HepG2 (cell line): ENCODE data around the gene CIITA. TPM values are rescaled to one million over a fixed set of nuclear protein-coding genes. Genes with fewer than 3 reads are reported as not detected.
A peak's percentile ranks its signal among the peaks of the same experiment; 100 is the strongest.

Experiments used
- ATF7 ChIP-seq, 2 experiments: fragments of 450-650 bp in 1 of 2; sonication (generic) in 1 of 2; formaldehyde crosslinking in 1 of 2; IDR thresholded peaks; 2 replicates each; pipeline versions ENCODE4 v1.4.0 to v1.6.1; 2016 to 2020; ENCODE audit warnings: antibody characterized with exemption in 1 of 2, mild to moderate bottlenecking in 1 of 2, missing genetic modification reagents in 1 of 2
- JDP2 ChIP-seq: sonication (generic); formaldehyde crosslinking; IDR thresholded peaks from 2 replicates; pipeline ENCODE4 v1.8.1; 2022; ENCODE audit warnings: missing genetic modification reagents, borderline replicate concordance
- MATR3 ChIP-seq: sonication (generic); formaldehyde crosslinking; IDR thresholded peaks from 2 replicates; pipeline ENCODE4 v1.4.0; 2020; ENCODE audit warnings: missing genetic modification reagents
- REXO4 ChIP-seq: sonication (generic); formaldehyde crosslinking; IDR thresholded peaks from 2 replicates; pipeline ENCODE4 v1.8.0; 2022; ENCODE audit warnings: missing genetic modification reagents, mild to moderate bottlenecking, borderline replicate concordance
- SALL2 ChIP-seq: sonication (generic); formaldehyde crosslinking; IDR thresholded peaks from 2 replicates; pipeline ENCODE4 v1.8.1; 2023; ENCODE audit warnings: mild to moderate bottlenecking, missing genetic modification reagents, inconsistent platforms
- SIX1 ChIP-seq: sonication (generic); formaldehyde crosslinking; IDR thresholded peaks from 2 replicates; pipeline ENCODE4 v1.4.0; 2020; ENCODE audit warnings: missing genetic modification reagents, borderline replicate concordance
- ZNF556 ChIP-seq: sonication (generic); formaldehyde crosslinking; IDR thresholded peaks from 2 replicates; pipeline ENCODE4 v1.4.0; 2020; ENCODE audit warnings: mild to moderate bottlenecking, missing genetic modification reagents, borderline replicate concordance
- ZNF605 ChIP-seq: sonication (generic); formaldehyde crosslinking; IDR thresholded peaks from 2 replicates; pipeline ENCODE4 v1.8.0; 2022; ENCODE audit warnings: mild to moderate bottlenecking, missing genetic modification reagents
- ZNF674 ChIP-seq: sonication (generic); formaldehyde crosslinking; IDR thresholded peaks from 2 replicates; pipeline ENCODE4 v1.5.0; 2020; ENCODE audit warnings: low read depth, mild to moderate bottlenecking, missing genetic modification reagents
- ZNF816 ChIP-seq: sonication (generic); formaldehyde crosslinking; IDR thresholded peaks from 2 replicates; pipeline ENCODE4 v1.8.0; 2022; ENCODE audit warnings: missing genetic modification reagents, mild to moderate bottlenecking, borderline replicate concordance
- ZSCAN12 ChIP-seq: sonication (generic); formaldehyde crosslinking; IDR thresholded peaks from 2 replicates; pipeline ENCODE4 v1.9.0; 2021; ENCODE audit warnings: mild to moderate bottlenecking, missing genetic modification reagents
- ZSCAN5A ChIP-seq: sonication (generic); formaldehyde crosslinking; IDR thresholded peaks from 2 replicates; pipeline ENCODE4 v1.8.0; 2022; ENCODE audit warnings: mild to moderate bottlenecking, missing genetic modification reagents, borderline replicate concordance
- polyA plus RNA-seq, 8 experiments: library from polyadenylated mRNA; depleted of rRNA in 3 of 8; stranded (reverse) in 7 of 8; unstranded in 1 of 8; fragments of >200 nt; fragmentation: Illumina TruSeq in 4 of 8; extraction: Trizol in 4 of 8; gene quantifications; 2 replicates each; pipeline versions ENCODE4 v1.2.1 to v1.2.3, GENCODE V29; 2011 to 2016; ENCODE audit warnings: low read depth in 4 of 8, missing spikeins in 1 of 8, mixed read lengths in 1 of 8; ENCODE audit not compliant: insufficient read depth in 1 of 8
- total RNA-seq, 5 experiments: library from RNA; depleted of rRNA; stranded (reverse); fragments of >200 nt; fragmentation: Illumina TruSeq; extraction: Trizol; gene quantifications; 2 replicates each; pipeline ENCODE4 v1.2.3, GENCODE V29; 2016; ENCODE audit warnings: low read depth in 1 of 5
- TF ChIP-seq, protein P1 (sequence below): sonication (generic); formaldehyde crosslinking; IDR thresholded peaks from 2 replicates; pipeline ENCODE4 v1.5.1; 2020; ENCODE audit warnings: missing genetic modification reagents, mild to moderate bottlenecking, borderline replicate concordance
- TF ChIP-seq, protein P2 (sequence below): IDR thresholded peaks from 2 replicates; pipeline ENCODE4 v1.6.1; 2016; ENCODE audit warnings: missing biosample characterization, missing genetic modification reagents, low read depth
- TF ChIP-seq, protein P3 (sequence below): sonication (generic); formaldehyde crosslinking; IDR thresholded peaks from 2 replicates; pipeline ENCODE4 v1.5.1; 2020; ENCODE audit warnings: mild to moderate bottlenecking, missing genetic modification reagents, borderline replicate concordance

CIITA gene
- total and polyA plus RNA-seq, 2 of the 13 experiments (the other 11 are each of a cell fraction or from before 2014, with no cell fraction given): 0.08 to 0.09 TPM

- TF ChIP-seq, protein P1, sequence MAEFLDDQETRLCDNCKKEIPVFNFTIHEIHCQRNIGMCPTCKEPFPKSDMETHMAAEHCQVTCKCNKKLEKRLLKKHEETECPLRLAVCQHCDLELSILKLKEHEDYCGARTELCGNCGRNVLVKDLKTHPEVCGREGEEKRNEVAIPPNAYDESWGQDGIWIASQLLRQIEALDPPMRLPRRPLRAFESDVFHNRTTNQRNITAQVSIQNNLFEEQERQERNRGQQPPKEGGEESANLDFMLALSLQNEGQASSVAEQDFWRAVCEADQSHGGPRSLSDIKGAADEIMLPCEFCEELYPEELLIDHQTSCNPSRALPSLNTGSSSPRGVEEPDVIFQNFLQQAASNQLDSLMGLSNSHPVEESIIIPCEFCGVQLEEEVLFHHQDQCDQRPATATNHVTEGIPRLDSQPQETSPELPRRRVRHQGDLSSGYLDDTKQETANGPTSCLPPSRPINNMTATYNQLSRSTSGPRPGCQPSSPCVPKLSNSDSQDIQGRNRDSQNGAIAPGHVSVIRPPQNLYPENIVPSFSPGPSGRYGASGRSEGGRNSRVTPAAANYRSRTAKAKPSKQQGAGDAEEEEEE (CRISPR knock-in tag): peak; percentile 99; the same call in 1 of the 2 replicates
- no peak for TF ChIP-seq ZSCAN12 (CRISPR knock-in tag)
- no peak for TF ChIP-seq ZNF816 (CRISPR knock-in tag)
- no peak for TF ChIP-seq REXO4 (CRISPR knock-in tag)
- TF ChIP-seq MATR3 (CRISPR knock-in tag): no peak
- peak; percentile 45; the same call in 1 of the 2 replicates for TF ChIP-seq ZSCAN5A
- TF ChIP-seq SALL2: peak; percentile 97
- TF ChIP-seq JDP2 (CRISPR knock-in tag): no peak
- TF ChIP-seq, protein P2, sequence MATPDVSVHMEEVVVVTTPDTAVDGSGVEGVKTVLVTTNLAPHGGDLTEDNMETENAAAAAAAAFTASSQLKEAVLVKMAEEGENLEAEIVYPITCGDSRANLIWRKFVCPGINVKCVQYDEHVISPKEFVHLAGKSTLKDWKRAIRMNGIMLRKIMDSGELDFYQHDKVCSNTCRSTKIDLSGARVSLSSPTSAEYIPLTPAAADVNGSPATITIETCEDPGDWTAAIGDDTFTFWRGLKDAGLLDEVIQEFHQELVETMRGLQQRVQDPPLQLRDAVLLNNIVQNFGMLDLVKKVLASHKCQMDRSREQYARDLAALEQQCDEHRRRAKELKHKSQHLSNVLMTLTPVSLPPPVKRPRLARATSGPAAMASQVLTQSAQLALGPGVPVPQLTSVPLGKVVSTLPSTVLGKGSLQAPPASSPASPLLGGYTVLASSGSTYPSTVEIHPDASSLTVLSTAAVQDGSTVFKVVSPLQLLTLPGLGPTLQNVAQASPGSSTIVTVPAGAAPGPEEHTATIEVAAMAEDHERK (CRISPR knock-in tag): peak; percentile 90
- peak; percentile 60; the same call in 1 of the 2 replicates for TF ChIP-seq SIX1 (CRISPR knock-in tag)
- no peak for TF ChIP-seq ZNF674 (CRISPR knock-in tag)
- TF ChIP-seq ZNF605 (CRISPR knock-in tag): peak; percentile 49; the same call in 1 of the 2 replicates
- TF ChIP-seq, protein P3, sequence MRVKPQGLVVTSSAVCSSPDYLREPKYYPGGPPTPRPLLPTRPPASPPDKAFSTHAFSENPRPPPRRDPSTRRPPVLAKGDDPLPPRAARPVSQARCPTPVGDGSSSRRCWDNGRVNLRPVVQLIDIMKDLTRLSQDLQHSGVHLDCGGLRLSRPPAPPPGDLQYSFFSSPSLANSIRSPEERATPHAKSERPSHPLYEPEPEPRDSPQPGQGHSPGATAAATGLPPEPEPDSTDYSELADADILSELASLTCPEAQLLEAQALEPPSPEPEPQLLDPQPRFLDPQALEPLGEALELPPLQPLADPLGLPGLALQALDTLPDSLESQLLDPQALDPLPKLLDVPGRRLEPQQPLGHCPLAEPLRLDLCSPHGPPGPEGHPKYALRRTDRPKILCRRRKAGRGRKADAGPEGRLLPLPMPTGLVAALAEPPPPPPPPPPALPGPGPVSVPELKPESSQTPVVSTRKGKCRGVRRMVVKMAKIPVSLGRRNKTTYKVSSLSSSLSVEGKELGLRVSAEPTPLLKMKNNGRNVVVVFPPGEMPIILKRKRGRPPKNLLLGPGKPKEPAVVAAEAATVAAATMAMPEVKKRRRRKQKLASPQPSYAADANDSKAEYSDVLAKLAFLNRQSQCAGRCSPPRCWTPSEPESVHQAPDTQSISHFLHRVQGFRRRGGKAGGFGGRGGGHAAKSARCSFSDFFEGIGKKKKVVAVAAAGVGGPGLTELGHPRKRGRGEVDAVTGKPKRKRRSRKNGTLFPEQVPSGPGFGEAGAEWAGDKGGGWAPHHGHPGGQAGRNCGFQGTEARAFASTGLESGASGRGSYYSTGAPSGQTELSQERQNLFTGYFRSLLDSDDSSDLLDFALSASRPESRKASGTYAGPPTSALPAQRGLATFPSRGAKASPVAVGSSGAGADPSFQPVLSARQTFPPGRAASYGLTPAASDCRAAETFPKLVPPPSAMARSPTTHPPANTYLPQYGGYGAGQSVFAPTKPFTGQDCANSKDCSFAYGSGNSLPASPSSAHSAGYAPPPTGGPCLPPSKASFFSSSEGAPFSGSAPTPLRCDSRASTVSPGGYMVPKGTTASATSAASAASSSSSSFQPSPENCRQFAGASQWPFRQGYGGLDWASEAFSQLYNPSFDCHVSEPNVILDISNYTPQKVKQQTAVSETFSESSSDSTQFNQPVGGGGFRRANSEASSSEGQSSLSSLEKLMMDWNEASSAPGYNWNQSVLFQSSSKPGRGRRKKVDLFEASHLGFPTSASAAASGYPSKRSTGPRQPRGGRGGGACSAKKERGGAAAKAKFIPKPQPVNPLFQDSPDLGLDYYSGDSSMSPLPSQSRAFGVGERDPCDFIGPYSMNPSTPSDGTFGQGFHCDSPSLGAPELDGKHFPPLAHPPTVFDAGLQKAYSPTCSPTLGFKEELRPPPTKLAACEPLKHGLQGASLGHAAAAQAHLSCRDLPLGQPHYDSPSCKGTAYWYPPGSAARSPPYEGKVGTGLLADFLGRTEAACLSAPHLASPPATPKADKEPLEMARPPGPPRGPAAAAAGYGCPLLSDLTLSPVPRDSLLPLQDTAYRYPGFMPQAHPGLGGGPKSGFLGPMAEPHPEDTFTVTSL (CRISPR knock-in tag): no peak
- TF ChIP-seq ATF7 (IDR thresholded peaks at IDR 0.05): no peak
- peak; percentile 76 for TF ChIP-seq ATF7 (CRISPR knock-in tag; IDR thresholded peaks at IDR 0.05)
- TF ChIP-seq ZNF556 (CRISPR knock-in tag): peak; percentile 99
Measured at GRCh38 chr16:10944249-10945064, 67.5 kb downstream of the CIITA start, which contains the start of gene CLEC16A (continued).
